AG10803 (cell line): Measurements from ENCODE around the gene CDH4.

Source experiments
- DNase-seq: peaks from one replicate; pipeline ENCODE4 v3.0.0; 2010; ENCODE audit warnings: low read depth
- H3K4me3 ChIP-seq: 2 replicates; pipeline ENCODE4 v1.5.1; 2011; ENCODE audit warnings: mild to moderate bottlenecking, low read length, control low read depth
- CTCF ChIP-seq: conservative IDR thresholded peaks from 2 replicates; pipeline ENCODE4 v1.5.1; 2011; ENCODE audit warnings: mild to moderate bottlenecking, low read length, control low read depth, inconsistent platforms

The CDH4 gene

GRCh38 chr20:61525781-61526431 is 273.8 kb downstream of the CDH4 start:
- peak; percentile 10 for DNase-seq
- no peak overlapping the region for H3K4me3 ChIP-seq
- TF ChIP-seq CTCF = no peak

GRCh38 chr20:61526907-61527306 is 274.8 kb downstream of the CDH4 start:
- no peak overlapping the region for H3K4me3 ChIP-seq
- no peak for DNase-seq
- no peak for TF ChIP-seq CTCF

- H3K4me3 ChIP-seq = no peak overlapping the region
- DNase-seq = no peak
- TF ChIP-seq CTCF = no peak
These were observed 275.6 kb downstream of the CDH4 start for GRCh38 chr20:61527626-61528025.

- no peak overlapping the region for H3K4me3 ChIP-seq
- DNase-seq = no peak
- TF ChIP-seq CTCF = no peak
These were observed 276.5 kb downstream of the CDH4 start for GRCh38 chr20:61528591-61528990.

GRCh38 chr20:61529354-61529753 is 277.3 kb downstream of the CDH4 start:
- peak; percentile 55 for DNase-seq

GRCh38 chr20:61531553-61532345 is 279.7 kb downstream of the CDH4 start:
- peak; percentile 11 for DNase-seq
- H3K4me3 ChIP-seq = no peak overlapping the region
- TF ChIP-seq CTCF = no peak

More at GRCh38 chr20:61529354-61529753, 277.3 kb downstream of the CDH4 start:
- no peak overlapping the region for H3K4me3 ChIP-seq
- TF ChIP-seq CTCF = no peak

GRCh38 chr20:61532736-61533135 is 280.7 kb downstream of the CDH4 start:
- TF ChIP-seq CTCF = no peak
- DNase-seq = no peak
- no peak overlapping the region for H3K4me3 ChIP-seq
